Hepatocyte (in vitro differentiated cells): ENCODE data around the gene RDH13. TPM values are rescaled to one million over a fixed set of nuclear protein-coding genes. Genes with fewer than 3 reads are reported as not detected.
"Not testable (repeated sequence)": the region's sequence is repeated elsewhere in the genome, so short reads cannot be mapped to it uniquely, and the experiment has no call there.

ENCODE experiments used
- DNase-seq: peaks from one replicate; pipeline ENCODE4 v3.0.0-alpha.2; 2016; ENCODE audit warnings: low spot score
- H2AFZ ChIP-seq: fragments of 200-600 bp; sonication (generic); 2 replicates; pipeline ENCODE4 v1.6.0; 2016; ENCODE audit warnings: antibody characterized with exemption, mild to moderate bottlenecking
- H3K27ac ChIP-seq: fragments of 200-600 bp; sonication (generic); 2 replicates; pipeline ENCODE4 v1.5.1; 2016; ENCODE audit warnings: mild to moderate bottlenecking
- H3K27me3 ChIP-seq: fragments of 200-600 bp; sonication (generic); 2 replicates; pipeline ENCODE4 v1.6.1; 2016
- H3K36me3 ChIP-seq: fragments of 200-600 bp; sonication (generic); replicated peaks from 2 replicates; pipeline ENCODE4 v1.5.1; 2016; ENCODE audit warnings: low read depth; ENCODE audit not compliant: insufficient read depth
- H3K4me1 ChIP-seq: fragments of 200-600 bp; sonication (generic); 2 replicates; pipeline ENCODE4 v1.5.1; 2016; ENCODE audit warnings: mild to moderate bottlenecking, moderate library complexity; ENCODE audit not compliant: insufficient read depth
- H3K4me2 ChIP-seq: fragments of 200-600 bp; sonication (generic); 2 replicates; pipeline ENCODE4 v1.6.0; 2016
- H3K4me3 ChIP-seq: fragments of 200-600 bp; sonication (generic); 2 replicates; pipeline ENCODE4 v1.5.1; 2016; ENCODE audit warnings: mild to moderate bottlenecking
- H3K79me2 ChIP-seq: fragments of 200-600 bp; sonication (generic); 2 replicates; pipeline ENCODE4 v1.6.0; 2017; ENCODE audit warnings: mild to moderate bottlenecking
- H3K9me2 ChIP-seq: fragments of 200-600 bp; sonication (generic); replicated peaks from 2 replicates; pipeline ENCODE4 v1.6.0; 2017; ENCODE audit warnings: mild to moderate bottlenecking; ENCODE audit not compliant: insufficient read depth
- H3K9me3 ChIP-seq: fragments of 200-600 bp; sonication (generic); 2 replicates; pipeline ENCODE4 v1.5.1; 2016; ENCODE audit warnings: low read depth, mild to moderate bottlenecking
- H4K20me1 ChIP-seq: fragments of 200-600 bp; sonication (generic); 2 replicates; pipeline ENCODE4 v1.6.0; 2016; ENCODE audit warnings: mild to moderate bottlenecking; ENCODE audit not compliant: insufficient read depth, poor library complexity, severe bottlenecking
- EZH2 ChIP-seq: fragments of 200-600 bp; sonication (generic); IDR thresholded peaks from 2 replicates; pipeline ENCODE4 v1.6.1; 2016; ENCODE audit warnings: antibody characterized with exemption, mild to moderate bottlenecking, borderline replicate concordance
- EZH2phosphoT487 ChIP-seq: fragments of 200-600 bp; sonication (generic); IDR thresholded peaks from one replicate; pipeline ENCODE4 v1.6.1; 2018; ENCODE audit warnings: antibody characterized with exemption, mild to moderate bottlenecking, low read depth, moderate library complexity; ENCODE audit not compliant: unreplicated experiment, severe bottlenecking
- WGBS: methylation state at CpG from one replicate; pipeline ENCODE4 v1.1.6; 2016; ENCODE audit warnings: low lambda C conversion rate; ENCODE audit errors: missing lambda C conversion rate; 5-methylcytosine and 5-hydroxymethylcytosine counted together
- polyA plus RNA-seq: library from polyadenylated mRNA; unstranded; fragments of >200 nt; fragmentation: Nextera tagmentation; extraction: Ambion mirVana; gene quantifications from 2 replicates; pipeline ENCODE4 v1.2.1, GENCODE V29; 2016
- total RNA-seq: library from RNA; depleted of rRNA; stranded (reverse); fragments of >200 nt; gene quantifications from 2 replicates; pipeline ENCODE4 v1.2.3, GENCODE V29; 2014
- TF ChIP-seq, protein P1 (sequence below): fragments of 200-600 bp; sonication (generic); IDR thresholded peaks from 2 replicates; pipeline ENCODE4 v1.5.1; 2016; ENCODE audit warnings: antibody characterized with exemption, mild to moderate bottlenecking; ENCODE audit not compliant: poor library complexity

Gene RDH13
- total and polyA plus RNA-seq, 2 experiments from 2014 or later: 17.3 to 17.7 TPM

DNA sequence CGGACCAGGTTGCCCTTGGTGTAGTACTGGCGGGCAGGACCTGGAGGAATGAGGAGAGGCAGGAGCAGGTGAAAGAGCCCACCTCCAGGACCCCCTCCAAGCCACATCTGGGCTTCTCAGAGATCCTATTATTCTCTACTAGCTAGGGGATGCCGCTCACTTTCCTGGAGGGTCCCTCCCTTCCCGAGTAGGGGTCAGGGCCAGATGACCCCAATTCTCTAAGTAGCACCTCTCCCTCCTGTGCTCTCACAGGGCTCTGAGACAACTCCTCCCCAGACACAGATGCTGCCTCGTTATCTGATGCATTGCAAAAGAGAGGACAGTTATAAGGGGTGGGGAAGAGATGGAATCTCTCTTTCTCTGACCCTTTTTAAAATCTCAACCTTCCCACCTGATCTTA lies 47.8 kb downstream of the RDH13 start:
- Histone ChIP-seq H3K4me3 (no peak overlapping the region), H3K9me2 (no peaks in the 10 kb centered on the region), H3K79me2 (no peaks in the 10 kb centered on the region), H3K27ac (no peak overlapping the region), H2AFZ (no peak overlapping the region), H3K27me3 (no peaks in the 10 kb centered on the region), H3K36me3 (no peaks in the 10 kb centered on the region), H3K9me3 (no peaks in the 10 kb centered on the region), H3K4me1 (no peaks in the 10 kb centered on the region), H4K20me1 (no peaks in the 10 kb centered on the region), H3K4me2 (no peak overlapping the region)
- no peak for TF ChIP-seq EZH2
- TF ChIP-seq, protein P1, sequence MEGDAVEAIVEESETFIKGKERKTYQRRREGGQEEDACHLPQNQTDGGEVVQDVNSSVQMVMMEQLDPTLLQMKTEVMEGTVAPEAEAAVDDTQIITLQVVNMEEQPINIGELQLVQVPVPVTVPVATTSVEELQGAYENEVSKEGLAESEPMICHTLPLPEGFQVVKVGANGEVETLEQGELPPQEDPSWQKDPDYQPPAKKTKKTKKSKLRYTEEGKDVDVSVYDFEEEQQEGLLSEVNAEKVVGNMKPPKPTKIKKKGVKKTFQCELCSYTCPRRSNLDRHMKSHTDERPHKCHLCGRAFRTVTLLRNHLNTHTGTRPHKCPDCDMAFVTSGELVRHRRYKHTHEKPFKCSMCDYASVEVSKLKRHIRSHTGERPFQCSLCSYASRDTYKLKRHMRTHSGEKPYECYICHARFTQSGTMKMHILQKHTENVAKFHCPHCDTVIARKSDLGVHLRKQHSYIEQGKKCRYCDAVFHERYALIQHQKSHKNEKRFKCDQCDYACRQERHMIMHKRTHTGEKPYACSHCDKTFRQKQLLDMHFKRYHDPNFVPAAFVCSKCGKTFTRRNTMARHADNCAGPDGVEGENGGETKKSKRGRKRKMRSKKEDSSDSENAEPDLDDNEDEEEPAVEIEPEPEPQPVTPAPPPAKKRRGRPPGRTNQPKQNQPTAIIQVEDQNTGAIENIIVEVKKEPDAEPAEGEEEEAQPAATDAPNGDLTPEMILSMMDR: no peak
- TF ChIP-seq EZH2phosphoT487: no peak
- no peak for DNase-seq
- WGBS: 86% methylated on average over 5 of the region's 5 CpGs

DNA sequence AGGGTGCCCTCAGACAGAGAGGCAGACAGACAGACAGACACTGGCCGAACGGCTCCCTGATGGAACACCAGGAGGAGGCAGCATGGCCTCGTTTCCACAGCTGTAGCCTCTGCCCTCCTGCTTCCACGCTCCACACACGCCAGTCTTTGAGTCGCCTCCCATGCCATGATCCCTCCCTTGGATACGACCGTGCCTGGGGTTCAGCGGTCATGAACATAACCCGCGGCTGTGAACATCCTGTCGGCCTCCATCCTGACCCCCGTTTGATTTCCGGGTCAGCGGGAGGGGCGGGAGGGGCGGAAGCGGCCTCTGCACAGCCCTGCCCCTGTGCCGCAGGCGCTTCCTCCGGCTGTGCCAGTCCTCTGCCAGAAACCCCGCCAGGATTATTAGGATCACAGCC lies 48.2 kb downstream of the RDH13 start:
- TF ChIP-seq, protein P1: no peak
- no peak for TF ChIP-seq EZH2phosphoT487
- no peak for TF ChIP-seq EZH2
- no peaks in the 10 kb centered on the region for H4K20me1 ChIP-seq
- H3K4me2 ChIP-seq: no peak overlapping the region
- no peak overlapping the region for H3K27ac ChIP-seq
- H3K9me2 ChIP-seq: no peaks in the 10 kb centered on the region
- no peaks in the 10 kb centered on the region for H3K79me2 ChIP-seq
- H2AFZ ChIP-seq: no peak overlapping the region
- no peaks in the 10 kb centered on the region for H3K4me1 ChIP-seq
- H3K4me3 ChIP-seq: no peak overlapping the region
- no peak for DNase-seq
- no peaks in the 10 kb centered on the region for H3K36me3 ChIP-seq
- 93% methylated on average over 22 of the region's 22 CpGs for WGBS
- no peaks in the 10 kb centered on the region for H3K9me3 ChIP-seq
- H3K27me3 ChIP-seq: no peaks in the 10 kb centered on the region

DNA sequence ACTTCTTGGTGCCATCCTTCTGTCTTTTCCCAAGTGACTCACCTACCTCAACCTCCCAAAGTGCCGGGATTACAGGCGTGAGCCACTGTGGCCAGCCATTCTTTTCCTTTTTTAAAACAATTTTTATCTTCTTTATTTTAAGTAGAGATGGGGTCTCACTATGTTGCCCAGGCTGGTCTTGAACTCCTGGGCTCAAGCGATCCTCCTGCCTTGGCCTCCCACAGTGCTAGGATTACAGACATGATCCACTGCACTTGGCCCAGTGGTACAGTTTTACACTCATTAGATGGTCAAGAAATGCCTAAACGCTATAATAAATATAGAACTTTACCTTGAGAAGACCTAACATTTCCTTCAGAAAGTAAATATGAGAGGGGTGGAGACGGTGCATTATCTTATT lies 49.4 kb downstream of the RDH13 start:
- Histone ChIP-seq H3K79me2 (no peaks in the 10 kb centered on the region), H3K4me3 (no peak overlapping the region), H3K27ac (no peak overlapping the region), H3K36me3 (no peaks in the 10 kb centered on the region), H3K9me3 (no peaks in the 10 kb centered on the region), H3K9me2 (no peaks in the 10 kb centered on the region), H2AFZ (no peak overlapping the region), H4K20me1 (no peaks in the 10 kb centered on the region), H3K4me2 (no peak overlapping the region), H3K4me1 (no peaks in the 10 kb centered on the region), H3K27me3 (no peaks in the 10 kb centered on the region)
- DNase-seq: no peak
- no peak for TF ChIP-seq EZH2phosphoT487
- TF ChIP-seq, protein P1: no peak
- TF ChIP-seq EZH2: no peak
- 74% methylated on average over 5 of the region's 5 CpGs for WGBS

DNA sequence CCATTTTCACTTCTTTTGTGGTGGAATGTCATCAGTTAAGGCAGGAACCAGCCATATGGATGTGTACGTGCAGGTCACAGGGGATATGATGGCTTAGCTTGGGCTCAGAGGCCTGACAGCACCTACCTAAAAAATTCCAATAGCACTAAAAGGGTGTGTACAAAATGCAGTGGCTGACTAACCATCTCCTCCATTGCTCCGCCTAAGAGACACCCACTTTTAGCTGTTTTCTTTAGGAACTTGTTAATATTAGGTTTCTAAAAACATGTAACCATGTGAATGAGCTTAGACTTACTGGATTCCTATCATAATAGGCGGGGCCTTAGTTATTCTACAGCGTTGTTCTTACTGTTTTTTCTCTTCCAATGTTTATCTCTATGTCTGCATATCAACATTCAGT lies 50.6 kb downstream of the RDH13 start:
- DNase-seq: no peak
- Histone ChIP-seq H3K4me2 (no peak overlapping the region), H3K9me3 (no peaks in the 10 kb centered on the region), H2AFZ (no peak overlapping the region), H3K4me1 (no peaks in the 10 kb centered on the region), H3K36me3 (no peaks in the 10 kb centered on the region), H3K27me3 (no peaks in the 10 kb centered on the region), H3K4me3 (no peak overlapping the region), H3K79me2 (peaks cover 7% of the 10 kb centered on the region), H4K20me1 (no peaks in the 10 kb centered on the region), H3K9me2 (no peaks in the 10 kb centered on the region), H3K27ac (no peak overlapping the region)
- TF ChIP-seq EZH2 (no peak), EZH2phosphoT487 (no peak)
- TF ChIP-seq, protein P1: no peak
- 66% methylated on average over 4 of the region's 4 CpGs for WGBS

DNA sequence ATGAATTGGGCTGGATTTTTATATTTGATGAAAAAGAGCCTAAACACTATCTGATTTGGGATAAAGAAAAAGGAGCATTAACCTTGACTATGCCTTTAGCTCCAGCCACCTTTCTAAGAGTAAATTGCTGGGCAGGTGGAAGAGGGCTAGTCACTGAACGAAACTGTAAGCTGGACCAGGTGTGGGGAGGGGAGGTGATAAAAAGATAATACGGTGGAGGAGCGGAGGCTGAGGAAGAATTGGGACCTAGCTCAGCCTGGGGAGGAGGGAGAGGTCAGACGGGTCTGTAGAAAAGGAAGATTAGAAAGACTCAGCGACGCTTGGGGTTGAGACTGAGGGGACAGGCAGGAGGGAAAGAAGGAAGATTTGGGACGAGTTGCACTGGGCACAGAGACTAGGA lies 52.4 kb downstream of the RDH13 start:
- H3K4me2 ChIP-seq, H3K9me2 ChIP-seq, H3K4me3 ChIP-seq, H3K9me3 ChIP-seq, H3K27ac ChIP-seq, H3K27me3 ChIP-seq, H4K20me1 ChIP-seq, H3K4me1 ChIP-seq, H2AFZ ChIP-seq, DNase-seq, H3K36me3 ChIP-seq: not testable (repeated sequence)
- WGBS: 41% methylated on average over 7 of the region's 7 CpGs
- peaks cover 16% of the 10 kb centered on the region for H3K79me2 ChIP-seq

DNA sequence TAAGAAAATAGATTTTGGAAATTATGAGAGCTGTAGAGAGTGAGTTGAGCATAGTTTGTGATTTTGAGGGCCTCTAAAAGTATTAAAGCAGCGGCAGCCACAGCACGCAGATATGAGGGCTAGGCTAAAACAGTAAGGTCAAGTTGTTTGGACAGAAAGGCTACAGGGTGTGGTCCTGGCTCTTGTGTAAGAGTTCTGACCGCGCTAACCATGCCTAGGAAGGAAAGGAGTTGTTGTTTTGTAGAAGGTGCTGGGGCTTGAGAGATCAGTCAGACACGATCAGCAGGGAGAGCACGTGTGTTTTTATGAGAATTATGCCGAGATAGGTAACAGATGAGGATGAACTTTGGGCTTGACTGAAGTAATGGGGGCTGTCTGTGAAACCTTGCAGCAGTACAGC lies 54.2 kb downstream of the RDH13 start:
- H3K9me3 ChIP-seq, H3K27ac ChIP-seq, H3K4me3 ChIP-seq, H3K4me1 ChIP-seq, H3K4me2 ChIP-seq, DNase-seq, H4K20me1 ChIP-seq, H3K36me3 ChIP-seq, H2AFZ ChIP-seq, H3K9me2 ChIP-seq, H3K27me3 ChIP-seq: not testable (repeated sequence)
- WGBS: 78% methylated on average over 7 of the region's 7 CpGs
- peaks cover 16% of the 10 kb centered on the region for H3K79me2 ChIP-seq
